Measurements from ENCODE around the gene SENP6.

Gene SENP6

GRCh38 chr6:75766387-75766786 lies 164.7 kb downstream of the SENP6 start:
- TF ChIP-seq CTCF (conservative IDR thresholded peaks at IDR 0.05; ENCODE audit: low read depth, low read length): no peak
- H3K4me3 ChIP-seq (ENCODE audit: low read depth, low read length): no peak overlapping the region
- DNase-seq (ENCODE audit: low read depth): no peak
